B cell (primary cell): ENCODE measurements around the gene GDF2.

ENCODE experiments used
- EZH2 ChIP-seq: IDR thresholded peaks from 2 replicates; pipeline ENCODE4 v1.6.1; 2012; ENCODE audit warnings: borderline replicate concordance, low read depth, mild to moderate bottlenecking, moderate library complexity, low read length; ENCODE audit not compliant: insufficient read depth, poor library complexity, severe bottlenecking
- TF ChIP-seq, protein P1 (sequence below): fragments of 200-600 bp; IDR thresholded peaks from one replicate; pipeline ENCODE4 v1.8.0; 2022; ENCODE audit warnings: antibody characterized with exemption, mild to moderate bottlenecking

DNA sequence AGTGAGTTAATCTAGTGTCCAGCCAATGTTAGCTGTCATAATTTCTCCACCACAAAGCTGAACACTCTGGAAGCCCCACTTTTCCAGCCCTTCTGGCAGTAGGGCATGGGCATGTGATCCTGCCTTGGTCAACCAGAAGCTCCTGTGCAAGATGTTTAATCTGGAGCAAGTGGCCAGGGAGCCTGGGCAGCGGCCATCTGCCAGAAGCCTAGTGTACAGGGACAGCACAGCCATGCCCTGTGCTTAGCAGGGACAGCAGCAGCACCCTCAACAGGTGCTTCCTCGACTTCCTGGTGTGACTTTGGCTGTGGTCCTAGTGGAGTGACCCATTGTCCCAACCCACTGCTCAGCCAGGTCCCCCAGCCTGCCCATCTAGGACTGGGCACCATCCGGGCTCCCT lies 36.2 kb downstream of the GDF2 start:
- TF ChIP-seq, protein P1, sequence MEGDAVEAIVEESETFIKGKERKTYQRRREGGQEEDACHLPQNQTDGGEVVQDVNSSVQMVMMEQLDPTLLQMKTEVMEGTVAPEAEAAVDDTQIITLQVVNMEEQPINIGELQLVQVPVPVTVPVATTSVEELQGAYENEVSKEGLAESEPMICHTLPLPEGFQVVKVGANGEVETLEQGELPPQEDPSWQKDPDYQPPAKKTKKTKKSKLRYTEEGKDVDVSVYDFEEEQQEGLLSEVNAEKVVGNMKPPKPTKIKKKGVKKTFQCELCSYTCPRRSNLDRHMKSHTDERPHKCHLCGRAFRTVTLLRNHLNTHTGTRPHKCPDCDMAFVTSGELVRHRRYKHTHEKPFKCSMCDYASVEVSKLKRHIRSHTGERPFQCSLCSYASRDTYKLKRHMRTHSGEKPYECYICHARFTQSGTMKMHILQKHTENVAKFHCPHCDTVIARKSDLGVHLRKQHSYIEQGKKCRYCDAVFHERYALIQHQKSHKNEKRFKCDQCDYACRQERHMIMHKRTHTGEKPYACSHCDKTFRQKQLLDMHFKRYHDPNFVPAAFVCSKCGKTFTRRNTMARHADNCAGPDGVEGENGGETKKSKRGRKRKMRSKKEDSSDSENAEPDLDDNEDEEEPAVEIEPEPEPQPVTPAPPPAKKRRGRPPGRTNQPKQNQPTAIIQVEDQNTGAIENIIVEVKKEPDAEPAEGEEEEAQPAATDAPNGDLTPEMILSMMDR = no peak
- no peak for TF ChIP-seq EZH2
